ENCODE data around the gene MAN1B1.

Gene MAN1B1

GRCh38 chr9:137114613-137115393 lies 28.0 kb downstream of the MAN1B1 start, which contains the start of gene DPP7:
Gene DPP7, minus strand, starts transcription at chr9:137114733. Its CDS starts 20 bp downstream, at chr9:137114713.
- TF ChIP-seq CTCF (IDR thresholded peaks at IDR 0.05) = no peak

- no peak for TF ChIP-seq CTCF (IDR thresholded peaks at IDR 0.05)
Measured at GRCh38 chr9:137115394-137116026, 28.7 kb downstream of the MAN1B1 start.

- TF ChIP-seq CTCF (IDR thresholded peaks at IDR 0.05) = no peak
Measured at GRCh38 chr9:137116027-137116507, 29.3 kb downstream of the MAN1B1 start.

GRCh38 chr9:137116728-137117127 lies 29.9 kb downstream of the MAN1B1 start:
- TF ChIP-seq CTCF (IDR thresholded peaks at IDR 0.05) = no peak

GRCh38 chr9:137117269-137117731 lies 30.5 kb downstream of the MAN1B1 start:
- no peak for TF ChIP-seq CTCF (IDR thresholded peaks at IDR 0.05)

GRCh38 chr9:137123468-137123837 lies 36.7 kb downstream of the MAN1B1 start:
- TF ChIP-seq CTCF (IDR thresholded peaks at IDR 0.05) = no peak

- no peak for TF ChIP-seq CTCF (IDR thresholded peaks at IDR 0.05)
Measured at GRCh38 chr9:137126786-137127185, 40.0 kb downstream of the MAN1B1 start.

Data from LNCAP (cell line).